ENCODE results near the gene TSPAN15. TPM values are rescaled to one million over a fixed set of nuclear protein-coding genes. Genes with fewer than 3 reads are reported as not detected.

Gene TSPAN15
- total RNA-seq, 1 donor from 2014 or later, result 21.0 TPM

GRCh38 chr10:69416695-69417094, 34.6 kb upstream of the TSPAN15 start, which contains the start of gene TACR2:
TACR2 (minus strand) TSS chr10:69416918; CDS start chr10:69416323, 595 bp downstream.
- no peak for DNase-seq (ENCODE audit: low read depth, low spot score)

GRCh38 chr10:69417542-69417941, 33.7 kb upstream of the TSPAN15 start:
- DNase-seq (ENCODE audit: low read depth, low spot score), result no peak

- no peak for DNase-seq (ENCODE audit: low read depth, low spot score)
Measured at GRCh38 chr10:69418052-69418752, 33.1 kb upstream of the TSPAN15 start.

GRCh38 chr10:69419096-69419743, 32.0 kb upstream of the TSPAN15 start:
- DNase-seq (ENCODE audit: low read depth, low spot score), result no peak

- no peak for DNase-seq (ENCODE audit: low read depth, low spot score)
Measured at GRCh38 chr10:69419744-69420126, 31.5 kb upstream of the TSPAN15 start.

GRCh38 chr10:69421611-69422308, 29.5 kb upstream of the TSPAN15 start:
- no peak for DNase-seq (ENCODE audit: low read depth, low spot score)

GRCh38 chr10:69422676-69423075, 28.6 kb upstream of the TSPAN15 start:
- no peak for DNase-seq (ENCODE audit: low read depth, low spot score)

GRCh38 chr10:69425041-69425440, 26.2 kb upstream of the TSPAN15 start:
- no peak for DNase-seq (ENCODE audit: low read depth, low spot score)

GRCh38 chr10:69425511-69426298, 25.6 kb upstream of the TSPAN15 start:
- DNase-seq (ENCODE audit: low read depth, low spot score), result no peak

- no peak for DNase-seq (ENCODE audit: low read depth, low spot score)
Measured at GRCh38 chr10:69426376-69426727, 24.9 kb upstream of the TSPAN15 start.

- DNase-seq (ENCODE audit: low read depth, low spot score), result no peak
Measured at GRCh38 chr10:69428165-69428564, 23.1 kb upstream of the TSPAN15 start.

GRCh38 chr10:69434169-69434568, 17.1 kb upstream of the TSPAN15 start:
- no peak for DNase-seq (ENCODE audit: low read depth, low spot score)

- no peak for DNase-seq (ENCODE audit: low read depth, low spot score)
Measured at GRCh38 chr10:69434926-69435325, 16.3 kb upstream of the TSPAN15 start.

GRCh38 chr10:69435966-69436520, 15.2 kb upstream of the TSPAN15 start:
- DNase-seq (ENCODE audit: low read depth, low spot score), result no peak

- no peak for DNase-seq (ENCODE audit: low read depth, low spot score)
Measured at GRCh38 chr10:69437321-69438259, 13.7 kb upstream of the TSPAN15 start.

GRCh38 chr10:69438536-69439349, 12.5 kb upstream of the TSPAN15 start:
- no peak for DNase-seq (ENCODE audit: low read depth, low spot score)

GRCh38 chr10:69439350-69439739, 11.9 kb upstream of the TSPAN15 start:
- DNase-seq (ENCODE audit: low read depth, low spot score), result no peak

GRCh38 chr10:69439813-69440506, 11.3 kb upstream of the TSPAN15 start:
- DNase-seq (ENCODE audit: low read depth, low spot score), result no peak

- DNase-seq (ENCODE audit: low read depth, low spot score), result no peak
Measured at GRCh38 chr10:69443354-69443753, 7.9 kb upstream of the TSPAN15 start.
